ENCODE data around the gene NEBL.

Gene NEBL

DNA sequence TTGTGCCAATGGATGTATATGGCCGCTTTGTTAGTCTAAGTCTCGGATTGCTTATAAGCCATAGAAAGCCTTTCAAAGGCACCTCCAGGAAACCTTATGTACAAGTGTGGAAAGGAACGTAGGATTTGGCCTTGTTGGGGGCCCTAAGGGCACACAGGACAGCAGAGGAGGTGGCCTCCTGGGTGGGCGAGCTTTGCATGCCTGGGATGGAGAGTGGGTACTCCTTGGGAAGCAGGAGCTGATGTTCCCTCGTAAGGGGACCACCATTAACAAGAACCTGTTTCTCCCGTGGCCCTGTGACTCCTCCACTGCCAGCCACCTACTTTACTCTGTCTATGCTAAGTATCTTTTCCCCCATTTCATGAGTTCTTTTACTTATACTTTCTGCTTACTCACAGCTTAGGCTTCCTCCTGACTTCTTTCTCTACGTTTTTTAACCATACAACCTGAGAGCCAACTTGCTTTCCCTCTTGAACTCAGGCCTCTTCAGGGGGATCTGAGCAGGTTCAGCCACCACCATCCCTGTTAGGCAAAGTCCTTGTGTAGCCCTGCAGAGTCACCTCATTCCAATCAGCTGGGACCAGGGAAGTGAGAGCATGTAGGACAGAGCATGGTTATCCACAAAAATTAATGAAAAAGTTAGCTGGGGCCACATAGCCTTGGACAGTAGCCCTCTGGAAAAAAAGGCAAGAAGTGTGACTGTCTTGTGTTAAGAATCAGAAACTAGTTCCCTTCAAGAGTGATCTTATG, 118.9 kb downstream of the NEBL start:
- DNase-seq, result no peak

DNA sequence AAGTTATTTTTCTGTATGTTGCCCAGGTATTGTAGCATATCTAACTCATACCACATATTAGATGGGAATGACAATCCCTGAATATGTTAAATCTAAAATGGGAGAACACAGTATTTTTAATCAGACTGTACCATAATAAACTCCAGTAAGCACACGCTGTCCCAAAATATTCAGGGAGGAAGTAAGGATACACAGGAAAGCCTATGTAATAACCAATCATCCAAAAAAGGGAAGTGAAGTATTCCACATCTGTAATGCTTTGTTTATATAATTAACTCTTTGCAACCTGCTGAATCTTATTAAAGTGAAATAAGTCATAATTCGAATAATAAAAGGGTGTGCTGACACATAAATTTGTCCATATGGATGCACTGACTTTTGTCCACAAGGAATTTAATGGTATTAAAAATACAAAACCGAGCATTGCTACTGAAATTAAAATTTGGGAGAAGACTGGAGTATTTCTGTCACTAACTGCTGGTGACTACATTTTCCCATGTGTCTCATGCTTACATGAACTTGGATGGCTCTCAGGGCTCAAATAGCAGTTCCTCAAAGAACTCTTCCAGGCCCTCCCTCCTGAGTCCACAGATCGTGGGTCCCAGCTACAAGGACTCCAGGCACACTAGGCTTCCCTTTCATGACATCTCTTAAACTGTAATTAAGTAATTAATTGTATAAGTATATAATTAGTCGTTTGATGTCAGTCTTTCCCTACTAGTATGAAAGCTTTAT, 120.6 kb downstream of the NEBL start:
- no peak for DNase-seq

DNA sequence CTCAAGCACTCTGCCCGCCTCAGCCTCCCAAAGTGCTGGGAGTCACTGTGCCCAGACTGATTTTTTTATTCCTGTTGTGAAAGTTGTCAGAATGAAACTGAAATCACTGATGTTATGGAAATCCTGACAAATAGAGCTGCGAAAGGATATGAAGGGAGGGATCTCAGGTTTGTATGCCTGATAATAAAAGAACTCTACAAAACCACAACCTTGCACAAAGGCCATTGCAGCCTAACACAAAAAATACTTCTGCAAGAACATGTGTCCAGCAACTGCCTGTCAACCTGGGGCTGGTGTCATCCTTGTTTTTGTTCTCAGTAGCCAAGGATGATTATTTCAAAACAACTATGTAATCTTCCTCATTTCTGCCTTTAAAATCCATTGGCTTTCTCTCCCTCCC, 126.1 kb downstream of the NEBL start:
- DNase-seq, result no peak

DNA sequence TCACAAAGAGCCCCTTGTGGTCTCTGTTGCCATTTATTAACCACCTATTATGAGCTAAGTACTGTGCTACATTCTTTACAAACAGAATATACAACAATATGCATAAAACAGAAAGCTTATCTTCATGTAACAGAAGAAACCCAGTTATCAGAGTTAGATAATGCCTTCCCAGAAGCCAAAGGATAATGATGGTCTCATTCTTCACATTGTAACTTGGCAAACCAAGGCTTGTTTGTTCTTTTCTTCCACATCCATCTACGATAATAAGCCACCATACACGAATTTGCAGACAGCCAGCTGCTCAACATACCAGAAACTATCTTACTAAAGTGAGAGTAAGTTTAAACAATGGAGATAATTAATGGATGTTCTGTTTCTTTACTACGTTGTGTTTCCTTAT, 127.6 kb downstream of the NEBL start:
- DNase-seq, result no peak

DNA sequence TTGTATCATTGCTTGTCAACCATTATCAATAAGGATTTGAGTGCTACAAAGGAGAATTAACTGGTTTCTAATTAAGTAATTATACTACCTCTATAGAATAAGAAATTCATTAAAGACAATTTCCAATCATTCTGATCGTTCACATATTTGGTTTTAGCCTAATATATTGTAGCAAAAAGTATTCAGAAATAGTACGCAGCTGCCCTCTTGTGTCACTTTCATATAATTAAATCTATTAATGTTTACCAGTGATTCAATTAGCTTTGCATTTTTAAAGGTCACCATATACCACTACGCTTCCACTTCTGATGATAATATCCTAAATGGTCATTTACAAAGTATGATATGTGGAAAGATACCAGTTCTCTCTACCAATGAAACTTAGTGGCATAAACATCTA, 128.3 kb downstream of the NEBL start:
- no peak for DNase-seq

DNA sequence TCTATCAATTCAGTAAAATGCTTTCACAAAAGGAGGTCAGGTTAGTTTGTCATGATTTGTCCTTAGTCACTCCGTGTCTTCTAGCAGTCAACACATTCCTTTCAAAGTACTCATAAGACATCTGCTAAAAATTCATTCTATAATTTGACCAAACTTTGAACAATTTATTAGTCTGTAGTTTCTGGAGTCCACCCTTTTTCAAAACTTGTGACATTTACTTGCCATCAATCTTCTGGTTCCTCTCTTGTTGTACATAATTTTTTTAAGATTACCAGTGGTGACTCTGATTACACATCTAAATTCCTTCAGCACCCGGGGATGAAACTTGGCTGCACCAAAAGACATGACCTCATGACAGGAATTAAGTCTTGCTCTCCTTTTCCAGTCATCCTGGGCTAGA, 130.1 kb downstream of the NEBL start:
- DNase-seq, result no peak

DNA sequence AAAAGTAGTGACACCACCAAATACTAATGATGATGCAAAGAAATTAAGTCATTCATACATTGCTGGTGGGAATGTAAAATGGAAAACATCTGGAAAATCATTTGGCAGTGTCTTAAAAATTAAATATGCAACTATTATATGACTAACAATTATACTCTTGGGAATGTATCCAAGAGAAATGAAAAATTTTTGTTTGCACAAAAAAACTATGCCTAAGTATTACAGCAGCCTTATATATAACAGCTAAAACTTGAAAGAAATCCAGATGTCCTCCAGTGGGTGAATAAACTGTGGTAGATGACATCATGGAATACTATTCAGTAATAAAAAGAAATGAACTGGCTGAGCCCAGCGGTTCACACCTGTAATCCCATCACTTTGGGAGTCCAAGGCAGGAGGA, 132.0 kb downstream of the NEBL start:
- no peak for DNase-seq

DNA sequence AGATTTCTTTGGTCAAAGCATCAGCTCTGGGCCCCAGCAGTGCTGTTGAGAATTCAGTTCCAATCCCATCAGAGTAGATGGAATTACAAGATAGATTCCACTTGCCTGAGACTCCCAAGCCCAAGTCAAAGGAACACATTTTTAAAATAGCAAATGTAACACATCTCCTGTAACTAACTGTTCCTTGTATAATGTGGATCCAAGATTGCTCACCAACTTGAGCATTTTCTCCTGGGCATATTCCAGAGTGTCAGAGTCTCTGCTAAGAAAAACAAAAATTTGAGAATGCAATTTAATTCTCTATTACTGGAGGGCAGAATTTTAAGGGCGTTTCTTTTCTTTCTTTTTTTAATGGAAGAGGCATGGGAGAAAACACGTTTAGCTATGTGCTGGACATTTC, 136.7 kb downstream of the NEBL start:
- DNase-seq, result no peak

DNA sequence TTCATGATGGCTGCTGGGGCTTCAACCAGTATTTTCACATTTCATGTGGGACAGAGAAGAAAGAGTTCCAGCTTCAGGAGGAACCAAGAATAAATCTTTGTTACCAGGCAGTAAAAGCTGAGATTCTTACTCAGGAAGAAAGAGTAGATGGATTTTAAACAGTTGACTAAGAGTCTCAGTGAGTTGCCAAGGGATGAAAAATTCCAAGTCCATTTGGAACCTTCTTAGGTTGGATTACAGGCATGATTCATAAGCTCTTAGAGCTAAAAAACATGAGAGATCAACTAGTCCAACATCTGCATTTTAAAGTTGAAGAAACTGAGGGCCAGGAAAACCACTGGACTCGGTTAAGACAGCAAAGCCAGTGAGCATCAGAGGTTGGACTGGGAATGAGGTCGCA, 148.6 kb downstream of the NEBL start:
- no peak for DNase-seq

DNA sequence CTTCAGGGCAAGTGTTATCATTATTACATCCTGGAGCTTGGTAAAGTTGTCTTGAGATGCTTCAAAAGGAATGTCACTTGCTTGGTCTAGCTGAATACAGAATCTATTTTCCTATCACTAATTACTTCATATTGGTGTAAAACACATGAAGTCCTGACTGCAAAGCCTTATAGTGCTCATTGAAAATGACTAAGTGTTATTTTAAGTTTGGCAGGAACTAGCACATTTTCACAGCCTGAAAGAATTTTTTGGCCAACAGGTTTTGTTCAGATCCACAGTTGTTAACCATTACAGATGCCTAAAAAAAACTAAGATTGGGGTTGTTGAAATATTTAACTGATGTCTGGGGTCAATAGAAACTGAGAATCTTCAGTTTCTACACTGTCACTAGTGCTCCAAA, 149.3 kb downstream of the NEBL start:
- no peak for DNase-seq

DNA sequence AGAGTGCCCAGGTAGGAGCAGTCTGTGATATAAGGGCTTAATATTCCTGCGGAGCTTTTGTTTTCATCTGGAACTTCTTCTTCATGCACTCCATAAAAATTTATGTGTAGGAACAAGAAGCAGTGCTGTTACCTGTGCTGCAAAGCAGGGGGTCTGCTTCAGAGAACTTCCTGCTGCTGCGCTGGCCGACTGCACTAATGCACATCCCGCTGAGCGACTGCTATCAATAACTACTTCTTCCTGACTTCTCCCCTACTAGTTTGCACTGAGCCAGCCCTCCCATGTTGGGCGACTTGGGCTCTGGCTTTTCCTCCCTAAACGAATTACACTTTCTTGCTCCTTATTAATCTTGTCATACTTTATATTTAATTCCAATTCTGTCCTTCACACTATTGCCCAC, 150.3 kb downstream of the NEBL start:
- DNase-seq, result no peak

DNA sequence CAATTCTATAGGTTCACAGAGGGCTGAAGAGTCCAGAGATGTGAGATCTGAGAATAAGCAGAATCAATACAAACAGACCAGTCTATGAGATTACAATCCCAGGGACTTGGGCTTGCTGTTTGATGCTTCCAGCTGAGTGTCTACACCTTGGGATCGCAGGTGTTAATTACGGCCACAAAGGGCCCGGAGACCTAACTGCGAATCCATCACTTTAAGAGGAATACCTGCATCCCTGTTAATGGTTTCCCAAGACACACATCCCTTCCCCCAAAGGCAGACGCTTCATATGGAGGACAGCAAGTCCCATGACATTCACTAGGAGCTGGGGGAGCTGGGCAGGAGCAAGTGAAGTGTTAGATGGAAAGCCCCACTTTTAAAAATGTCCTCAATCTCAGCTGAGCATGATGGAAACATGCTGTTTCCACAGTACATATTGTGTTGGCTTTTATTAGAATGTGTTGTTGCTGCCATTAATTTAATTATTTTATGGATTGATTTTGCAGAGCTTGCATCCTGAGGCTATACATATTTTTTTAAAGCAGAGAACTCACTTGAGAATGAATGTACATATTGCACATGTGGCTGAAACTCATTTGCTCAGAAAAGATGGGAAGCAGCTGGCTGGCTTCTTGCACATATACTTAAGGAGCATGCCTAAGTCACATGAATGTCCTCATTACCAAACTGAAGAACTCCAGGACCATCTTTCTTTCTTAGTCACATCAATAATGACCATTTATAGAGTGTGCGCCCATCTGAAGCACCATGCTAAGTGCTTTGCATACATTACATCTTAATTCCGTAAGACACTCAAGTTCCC, 151.3 kb downstream of the NEBL start:
- DNase-seq, result no peak

DNA sequence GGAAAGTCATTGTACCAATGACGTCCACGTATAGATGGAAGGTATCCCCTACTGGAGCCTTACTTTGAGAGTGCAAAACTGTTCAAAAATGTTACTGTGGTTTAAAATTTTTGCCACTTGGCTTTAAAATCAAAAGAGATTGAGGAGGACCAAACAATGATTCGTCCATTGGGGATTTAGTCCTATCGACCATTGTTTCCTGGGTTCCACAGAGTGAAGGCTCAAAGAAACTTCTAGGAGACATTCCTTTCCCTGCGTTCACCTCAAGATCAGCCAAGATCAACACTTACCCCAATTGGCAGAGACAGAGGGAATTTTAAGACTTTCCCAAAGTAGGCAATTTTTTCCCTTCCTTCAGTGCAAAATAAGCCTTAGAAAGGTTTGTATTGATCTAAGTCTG, 152.3 kb downstream of the NEBL start:
- DNase-seq, result no peak

DNA sequence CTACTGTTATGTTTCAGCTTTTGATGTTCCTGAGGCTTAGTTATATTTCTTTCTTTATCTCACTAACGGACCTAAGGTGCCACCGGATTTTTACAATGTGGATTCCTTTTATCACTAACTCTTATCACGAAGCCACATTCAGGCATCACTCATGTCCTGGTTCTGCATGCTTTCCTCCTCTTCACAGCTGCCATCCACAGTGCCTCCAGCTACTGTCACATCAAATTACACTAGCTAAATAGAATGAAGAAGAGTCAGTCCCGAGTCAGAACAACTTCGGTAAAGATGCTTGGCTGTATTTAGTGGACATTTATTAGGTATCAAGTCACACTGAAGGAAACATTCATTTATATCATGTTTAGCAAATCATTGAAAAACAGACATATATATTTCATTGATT, 153.2 kb downstream of the NEBL start:
- no peak for DNase-seq

DNA sequence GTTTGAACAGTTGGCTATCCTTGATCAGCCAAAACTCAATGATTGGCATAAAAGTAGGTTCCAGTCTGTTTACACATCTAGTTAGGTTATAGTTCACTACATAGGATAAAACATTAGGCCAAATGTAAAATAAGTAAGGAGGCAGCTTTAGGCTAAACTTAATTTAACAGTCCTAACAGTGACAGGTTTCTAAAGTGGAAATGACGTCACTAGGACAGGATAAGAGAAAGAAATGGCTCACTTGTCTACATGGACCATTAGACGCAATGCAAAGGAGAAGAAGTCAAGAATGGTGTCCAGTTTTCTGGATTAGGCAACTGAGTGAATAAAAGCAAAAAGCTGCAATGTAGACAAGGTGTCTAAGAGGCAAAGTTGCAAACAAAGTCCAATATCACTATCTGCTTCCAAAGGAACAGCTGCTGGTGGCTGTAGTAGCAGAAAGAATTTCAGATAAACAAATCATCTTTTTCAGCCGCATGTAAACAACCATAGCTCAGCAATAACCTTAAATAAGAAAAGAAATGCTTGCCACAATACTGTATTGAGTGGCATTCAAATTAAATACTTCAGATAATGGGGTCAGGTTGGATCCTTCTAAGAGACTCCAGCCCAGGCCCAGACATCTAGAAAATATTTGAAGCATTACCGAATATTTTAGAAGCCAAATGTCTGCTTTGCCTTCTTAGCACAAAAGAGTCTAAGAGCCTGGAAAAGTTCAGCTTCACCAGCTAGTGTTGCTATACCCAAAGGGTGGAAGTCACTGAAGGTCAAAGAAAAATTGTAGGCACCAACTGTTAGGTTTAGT, 154.2 kb downstream of the NEBL start:
- DNase-seq, result no peak

DNA sequence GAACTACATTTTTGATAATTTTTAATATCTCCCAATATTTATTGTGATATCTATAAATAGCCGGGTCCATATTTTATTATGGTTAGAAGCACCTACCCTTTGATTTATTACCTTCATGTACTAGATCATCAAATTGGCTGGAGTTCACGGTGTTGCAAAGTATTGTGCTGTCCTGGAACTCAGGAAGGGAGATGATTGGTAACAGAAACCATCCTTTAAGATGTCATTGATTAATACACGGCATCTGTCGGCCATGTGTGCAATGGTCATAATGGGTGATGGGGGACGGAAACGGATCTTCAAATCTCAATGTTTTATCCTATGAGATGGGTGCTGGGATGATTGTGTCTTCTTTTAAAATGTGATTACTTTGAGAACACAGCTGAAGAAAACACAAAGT, 157.0 kb downstream of the NEBL start:
- no peak for DNase-seq

DNA sequence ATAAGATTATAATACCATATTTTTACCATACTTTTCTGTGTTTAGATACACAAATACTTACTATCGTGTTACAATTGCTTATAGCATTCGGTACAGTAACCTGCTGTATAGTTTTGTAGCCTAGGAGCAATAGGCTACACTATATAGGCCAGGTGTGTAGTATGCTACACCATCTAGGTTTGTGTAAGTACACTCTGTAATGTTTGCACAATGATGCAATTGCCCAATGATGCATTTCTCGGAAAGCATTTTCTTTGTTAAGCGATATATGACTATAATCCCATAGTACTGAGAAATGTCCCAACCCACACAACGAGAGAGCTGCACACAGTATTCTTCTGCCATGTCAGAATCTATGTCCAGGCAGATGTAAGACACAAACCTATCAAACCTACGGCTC, 160.0 kb downstream of the NEBL start:
- no peak for DNase-seq

Measured in T-helper 1 cell (primary cell).